ENCODE data around the gene ARMS2. TPM values are rescaled to one million over a fixed set of nuclear protein-coding genes. Genes with fewer than 3 reads are reported as not detected.

Gene ARMS2
- total RNA-seq, 1 experiment from 2014 or later: not detected

DNA sequence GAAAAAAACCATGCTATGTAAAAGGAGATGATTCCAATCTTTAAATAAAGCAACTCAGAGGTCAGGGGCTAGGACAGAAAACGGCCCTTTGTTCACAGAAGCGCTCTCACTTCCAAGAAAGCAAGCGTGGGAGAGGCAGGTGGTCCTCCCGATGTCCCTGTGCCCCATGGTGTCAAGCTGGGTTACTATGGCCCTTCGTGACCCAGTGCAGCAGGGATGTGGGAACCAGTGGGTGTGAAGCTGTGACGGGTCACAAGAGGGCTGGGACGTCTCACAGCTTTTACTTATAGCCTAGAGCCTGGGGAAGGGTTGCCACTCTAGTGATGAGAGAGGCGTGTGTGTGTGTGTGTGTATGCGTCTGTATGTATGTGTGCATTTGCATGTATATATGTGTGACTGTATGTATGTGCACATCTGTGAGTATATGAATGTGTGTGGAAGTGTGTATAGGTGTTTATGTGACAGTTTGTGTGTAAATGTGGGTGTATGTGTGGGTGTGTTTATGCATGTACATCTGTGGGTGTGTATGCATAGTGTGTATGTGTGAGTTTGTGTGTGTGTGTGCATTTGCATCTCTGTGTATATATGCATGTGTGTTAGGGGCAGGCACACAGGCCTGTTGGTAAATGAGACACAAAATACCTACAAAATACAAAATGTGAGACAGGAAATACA, 32.1 kb downstream of the ARMS2 start:
- DNase-seq: no peak
- Histone ChIP-seq H3K4me1 (replicated peaks; ENCODE audit: insufficient read depth) (no peaks in the 10 kb centered on the region), H3K79me2 (ENCODE audit: low read depth) (no peaks in the 10 kb centered on the region), H3K27ac (no peak overlapping the region), H3K9me2 (ENCODE audit: insufficient read depth) (no peaks in the 10 kb centered on the region), H3K4me2 (no peak overlapping the region), H2AFZ (no peak overlapping the region), H4K20me1 (ENCODE audit: insufficient read depth) (no peaks in the 10 kb centered on the region), H3K9me3 (ENCODE audit: insufficient read depth, low read depth) (no peaks in the 10 kb centered on the region), H3F3A (ENCODE audit: insufficient read depth, low read depth) (no peaks in the 10 kb centered on the region), H3K27me3 (ENCODE audit: insufficient read depth, low read depth) (no peaks in the 10 kb centered on the region), H3K36me3 (ENCODE audit: low read depth) (no peaks in the 10 kb centered on the region), H3K4me3 (no peak overlapping the region)
- TF ChIP-seq, protein P1, sequence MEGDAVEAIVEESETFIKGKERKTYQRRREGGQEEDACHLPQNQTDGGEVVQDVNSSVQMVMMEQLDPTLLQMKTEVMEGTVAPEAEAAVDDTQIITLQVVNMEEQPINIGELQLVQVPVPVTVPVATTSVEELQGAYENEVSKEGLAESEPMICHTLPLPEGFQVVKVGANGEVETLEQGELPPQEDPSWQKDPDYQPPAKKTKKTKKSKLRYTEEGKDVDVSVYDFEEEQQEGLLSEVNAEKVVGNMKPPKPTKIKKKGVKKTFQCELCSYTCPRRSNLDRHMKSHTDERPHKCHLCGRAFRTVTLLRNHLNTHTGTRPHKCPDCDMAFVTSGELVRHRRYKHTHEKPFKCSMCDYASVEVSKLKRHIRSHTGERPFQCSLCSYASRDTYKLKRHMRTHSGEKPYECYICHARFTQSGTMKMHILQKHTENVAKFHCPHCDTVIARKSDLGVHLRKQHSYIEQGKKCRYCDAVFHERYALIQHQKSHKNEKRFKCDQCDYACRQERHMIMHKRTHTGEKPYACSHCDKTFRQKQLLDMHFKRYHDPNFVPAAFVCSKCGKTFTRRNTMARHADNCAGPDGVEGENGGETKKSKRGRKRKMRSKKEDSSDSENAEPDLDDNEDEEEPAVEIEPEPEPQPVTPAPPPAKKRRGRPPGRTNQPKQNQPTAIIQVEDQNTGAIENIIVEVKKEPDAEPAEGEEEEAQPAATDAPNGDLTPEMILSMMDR (conservative IDR thresholded peaks at IDR 0.05): no peak
- TF ChIP-seq EZH2 (IDR thresholded peaks at IDR 0.05; ENCODE audit: low read depth): no peak
- intact Hi-C loops (cut with micrococcal nuclease; ENCODE audit: unreplicated experiment): no loop called here
- ChIA-PET POLR2A (ENCODE audit: unreplicated experiment) (no interaction called here), CTCF (no interaction called here)
- no TSS peak for BruUV-seq (replicated peaks)

DNA sequence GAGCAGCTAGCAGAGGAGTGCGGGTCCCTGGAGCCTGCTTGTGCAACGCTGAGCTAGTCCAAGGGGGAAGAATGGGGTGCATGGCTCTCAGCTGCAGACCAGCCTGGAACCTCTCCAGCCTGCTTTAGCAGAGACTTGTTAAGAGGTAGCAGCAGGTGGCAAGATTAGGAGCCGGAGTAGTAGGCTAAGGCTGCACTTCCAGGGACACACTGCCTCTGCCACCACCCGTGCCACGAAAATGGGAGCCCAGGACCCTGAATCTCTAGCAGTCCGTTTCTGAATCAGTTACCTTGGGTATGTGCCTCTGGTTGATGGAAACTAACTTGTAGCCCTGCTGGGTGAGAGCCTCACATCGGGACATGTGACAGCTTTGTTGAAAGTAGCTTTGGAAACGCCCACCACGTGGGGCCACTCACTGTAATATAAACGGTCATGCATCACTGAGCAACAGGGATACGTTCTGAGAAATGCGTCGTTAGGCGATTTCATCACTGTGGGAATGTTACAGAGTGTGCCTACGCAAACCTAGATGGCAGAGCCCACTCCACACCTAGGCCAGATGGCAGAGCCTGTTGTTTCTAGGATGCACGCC, 32.8 kb downstream of the ARMS2 start:
- no peaks in the 10 kb centered on the region for H3K79me2 ChIP-seq (ENCODE audit: low read depth)
- ChIA-PET POLR2A (ENCODE audit: unreplicated experiment) (no interaction called here), CTCF (no interaction called here)
- H3F3A ChIP-seq (ENCODE audit: insufficient read depth, low read depth): no peaks in the 10 kb centered on the region
- no peaks in the 10 kb centered on the region for H3K27me3 ChIP-seq (ENCODE audit: insufficient read depth, low read depth)
- no peaks in the 10 kb centered on the region for H4K20me1 ChIP-seq (ENCODE audit: insufficient read depth)
- no peak overlapping the region for H3K4me2 ChIP-seq
- no peak for DNase-seq
- BruUV-seq (replicated peaks): no TSS peak
- H3K36me3 ChIP-seq (ENCODE audit: low read depth): no peaks in the 10 kb centered on the region
- H3K9me3 ChIP-seq (ENCODE audit: insufficient read depth, low read depth): no peaks in the 10 kb centered on the region
- H3K27ac ChIP-seq: no peak overlapping the region
- TF ChIP-seq, protein P1 (conservative IDR thresholded peaks at IDR 0.05): no peak
- TF ChIP-seq EZH2 (IDR thresholded peaks at IDR 0.05; ENCODE audit: low read depth): no peak
- H3K4me1 ChIP-seq (replicated peaks; ENCODE audit: insufficient read depth): no peaks in the 10 kb centered on the region
- H3K9me2 ChIP-seq (ENCODE audit: insufficient read depth): no peaks in the 10 kb centered on the region
- H3K4me3 ChIP-seq: no peak overlapping the region
- intact Hi-C loops (cut with micrococcal nuclease; ENCODE audit: unreplicated experiment): no loop called here
- H2AFZ ChIP-seq: no peak overlapping the region

DNA sequence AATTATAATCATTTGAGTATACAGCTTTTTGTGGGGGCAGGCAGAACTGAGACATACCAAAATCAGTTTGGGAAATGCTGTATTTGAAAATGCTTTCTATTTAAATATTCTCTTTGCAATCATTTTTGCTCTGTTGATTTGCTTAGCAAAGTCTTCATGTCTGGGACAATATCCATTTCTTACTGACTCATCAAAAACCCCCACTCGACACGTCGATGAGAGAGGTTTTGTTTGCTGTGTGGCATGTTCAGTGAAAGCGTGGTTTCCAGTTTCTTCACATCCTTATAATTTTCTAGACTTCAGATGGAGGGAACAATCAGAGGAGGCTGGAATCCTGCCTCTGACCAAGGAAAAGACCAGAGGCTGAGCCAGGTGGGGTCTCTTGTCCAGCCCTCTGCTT, 35.8 kb downstream of the ARMS2 start:
- H3K4me1 ChIP-seq (replicated peaks; ENCODE audit: insufficient read depth): peaks cover 3% of the 10 kb centered on the region
- TF ChIP-seq EZH2 (IDR thresholded peaks at IDR 0.05; ENCODE audit: low read depth): no peak
- TF ChIP-seq, protein P1 (conservative IDR thresholded peaks at IDR 0.05): no peak
- no peaks in the 10 kb centered on the region for H3K9me2 ChIP-seq (ENCODE audit: insufficient read depth)
- H3K9me3 ChIP-seq (ENCODE audit: insufficient read depth, low read depth): no peaks in the 10 kb centered on the region
- no peaks in the 10 kb centered on the region for H3K27me3 ChIP-seq (ENCODE audit: insufficient read depth, low read depth)
- no peak overlapping the region for H3K4me3 ChIP-seq
- no peak overlapping the region for H2AFZ ChIP-seq
- no peak overlapping the region for H3K27ac ChIP-seq
- H3F3A ChIP-seq (ENCODE audit: insufficient read depth, low read depth): no peaks in the 10 kb centered on the region
- no TSS peak for BruUV-seq (replicated peaks)
- H3K79me2 ChIP-seq (ENCODE audit: low read depth): no peaks in the 10 kb centered on the region
- no peak for DNase-seq
- H4K20me1 ChIP-seq (ENCODE audit: insufficient read depth): no peaks in the 10 kb centered on the region
- no peaks in the 10 kb centered on the region for H3K36me3 ChIP-seq (ENCODE audit: low read depth)
- POLR2A ChIA-PET (ENCODE audit: unreplicated experiment): no interaction called here
- H3K4me2 ChIP-seq: no peak overlapping the region
- intact Hi-C loops (cut with micrococcal nuclease; ENCODE audit: unreplicated experiment): no loop called here
- CTCF ChIA-PET: no interaction called here
